WTC11 (cell line): ENCODE data around the gene FBXO7. TPM values are rescaled to one million over a fixed set of nuclear protein-coding genes. Genes with fewer than 3 reads are reported as not detected.

ENCODE experiments used
- ATAC-seq: fragments of 200-7000 bp; cut with Tn5 transposase; 2 replicates; pipeline ENCODE4 v1.10.0; 2021; ENCODE audit warnings: mild to moderate bottlenecking, moderate library complexity
- CTCF ChIA-PET: fragments of 300-600 bp; sonication (Branson Sonifier 250); formaldehyde crosslinking; loops from one replicate; lab custom pipeline; 2021; ENCODE audit warnings: antibody characterized with exemption; lab: Charles Lee
- POLR2A ChIA-PET: fragments of 350-600 bp; sonication (Branson Sonifier 250); formaldehyde crosslinking; loops from one replicate; lab custom pipeline; 2021; ENCODE audit warnings: antibody characterized with exemption; lab: Charles Lee
- DNase-seq: peaks from one replicate; pipeline ENCODE4 v3.0.0; 2021; ENCODE audit warnings: low spot score
- H3K27ac Mint-ChIP-seq: 2 replicates; pipeline ENCODE4 v1.8.0; 2021; ENCODE audit warnings: mixed read lengths
- H3K27me3 Mint-ChIP-seq: 2 replicates; pipeline ENCODE4 v1.8.0; 2021; ENCODE audit warnings: low read depth, mild to moderate bottlenecking, moderate library complexity, mixed read lengths
- H3K36me3 Mint-ChIP-seq: 2 replicates; pipeline ENCODE4 v1.8.0; 2021; ENCODE audit warnings: mixed read lengths
- H3K4me1 Mint-ChIP-seq: 2 replicates; pipeline ENCODE4 v1.8.0; 2022; ENCODE audit warnings: mixed read lengths
- H3K4me3 Mint-ChIP-seq: 2 replicates; pipeline ENCODE4 v1.8.0; 2021; ENCODE audit warnings: mild to moderate bottlenecking, moderate library complexity, mixed read lengths
- H3K9me3 Mint-ChIP-seq: 2 replicates; pipeline ENCODE4 v1.8.0; 2021; ENCODE audit warnings: mixed read lengths
- ARID4B ChIP-seq: sonication (generic); formaldehyde crosslinking; IDR thresholded peaks from 2 replicates; pipeline ENCODE4 v1.8.0; 2023; ENCODE audit warnings: missing genetic modification reagents, mild to moderate bottlenecking, borderline replicate concordance
- ATF2 ChIP-seq: sonication (generic); formaldehyde crosslinking; IDR thresholded peaks from 2 replicates; pipeline ENCODE4 v1.8.1; 2022; ENCODE audit warnings: low read depth, missing genetic modification reagents, borderline replicate concordance
- GTF2I ChIP-seq: fragments of 250-450 bp; sonication (Bioruptor Pico); conservative IDR thresholded peaks from 2 replicates; pipeline ENCODE4 v1.4.0; 2021; ENCODE audit warnings: mild to moderate bottlenecking
- HMGA2 ChIP-seq: fragments of 250-450 bp; sonication (Bioruptor Pico); IDR thresholded peaks from 2 replicates; pipeline ENCODE4 v1.4.0; 2021; ENCODE audit warnings: mild to moderate bottlenecking, moderate library complexity
- MAX ChIP-seq: sonication (generic); formaldehyde crosslinking; IDR thresholded peaks from 2 replicates; pipeline ENCODE4 v1.8.0; 2022; ENCODE audit warnings: mild to moderate bottlenecking, missing genetic modification reagents
- MYBL2 ChIP-seq: sonication (generic); formaldehyde crosslinking; IDR thresholded peaks from 2 replicates; pipeline ENCODE4 v1.8.1; 2023; ENCODE audit warnings: mild to moderate bottlenecking, moderate library complexity, missing genetic modification reagents
- NFYB ChIP-seq: sonication (generic); formaldehyde crosslinking; conservative IDR thresholded peaks from 2 replicates; pipeline ENCODE4 v1.8.0; 2022; ENCODE audit warnings: low read depth, missing genetic modification reagents
- NR1H2 ChIP-seq: sonication (generic); formaldehyde crosslinking; IDR thresholded peaks from 2 replicates; pipeline ENCODE4 v1.9.0; 2021; ENCODE audit warnings: mild to moderate bottlenecking, moderate library complexity, missing genetic modification reagents
- PRRX2 ChIP-seq: fragments of 250-450 bp; sonication (Bioruptor Pico); IDR thresholded peaks from 2 replicates; pipeline ENCODE4 v1.8.0; 2021; ENCODE audit warnings: mild to moderate bottlenecking
- SP1 ChIP-seq: sonication (generic); formaldehyde crosslinking; conservative IDR thresholded peaks from 2 replicates; pipeline ENCODE4 v1.8.1; 2022; ENCODE audit warnings: missing genetic modification reagents
- TP53 ChIP-seq: sonication (generic); formaldehyde crosslinking; IDR thresholded peaks from 2 replicates; pipeline ENCODE4 v1.8.1; 2023; ENCODE audit warnings: mild to moderate bottlenecking, missing genetic modification reagents
- ZBTB21 ChIP-seq: sonication (generic); formaldehyde crosslinking; IDR thresholded peaks from 2 replicates; pipeline ENCODE4 v1.8.1; 2023; ENCODE audit warnings: mild to moderate bottlenecking, missing genetic modification reagents, borderline replicate concordance
- ZNF232 ChIP-seq: sonication (generic); formaldehyde crosslinking; IDR thresholded peaks from 2 replicates; pipeline ENCODE4 v1.8.0; 2022; ENCODE audit warnings: mild to moderate bottlenecking, missing genetic modification reagents
- ZNF263 ChIP-seq: sonication (generic); formaldehyde crosslinking; IDR thresholded peaks from 2 replicates; pipeline ENCODE4 v1.8.1; 2022; ENCODE audit warnings: low read depth, mild to moderate bottlenecking, moderate library complexity, missing genetic modification reagents
- total RNA-seq: library from RNA; stranded (reverse); gene quantifications from 3 replicates; pipeline ENCODE4 v1.2.3, GENCODE V29; 2021
- TF ChIP-seq, protein P1 (sequence below): sonication (generic); formaldehyde crosslinking; IDR thresholded peaks from 2 replicates; pipeline ENCODE4 v1.8.1; 2023; ENCODE audit warnings: mild to moderate bottlenecking, missing genetic modification reagents, moderate library complexity
- TF ChIP-seq, protein P2 (sequence below): sonication (generic); formaldehyde crosslinking; IDR thresholded peaks from 2 replicates; pipeline ENCODE4 v1.8.1; 2023; ENCODE audit warnings: mild to moderate bottlenecking, moderate library complexity, missing genetic modification reagents
- TF ChIP-seq, protein P3 (sequence below): sonication (generic); formaldehyde crosslinking; IDR thresholded peaks from 2 replicates; pipeline ENCODE4 v1.8.1; 2022; ENCODE audit warnings: mild to moderate bottlenecking, missing genetic modification reagents, moderate library complexity, borderline replicate concordance
- TF ChIP-seq, protein P4 (sequence below): sonication (generic); formaldehyde crosslinking; IDR thresholded peaks from 2 replicates; pipeline ENCODE4 v1.8.0; 2022; ENCODE audit warnings: mild to moderate bottlenecking, missing genetic modification reagents

The FBXO7 gene
- total RNA-seq, 1 experiment from 2014 or later = 59.4 TPM

DNA sequence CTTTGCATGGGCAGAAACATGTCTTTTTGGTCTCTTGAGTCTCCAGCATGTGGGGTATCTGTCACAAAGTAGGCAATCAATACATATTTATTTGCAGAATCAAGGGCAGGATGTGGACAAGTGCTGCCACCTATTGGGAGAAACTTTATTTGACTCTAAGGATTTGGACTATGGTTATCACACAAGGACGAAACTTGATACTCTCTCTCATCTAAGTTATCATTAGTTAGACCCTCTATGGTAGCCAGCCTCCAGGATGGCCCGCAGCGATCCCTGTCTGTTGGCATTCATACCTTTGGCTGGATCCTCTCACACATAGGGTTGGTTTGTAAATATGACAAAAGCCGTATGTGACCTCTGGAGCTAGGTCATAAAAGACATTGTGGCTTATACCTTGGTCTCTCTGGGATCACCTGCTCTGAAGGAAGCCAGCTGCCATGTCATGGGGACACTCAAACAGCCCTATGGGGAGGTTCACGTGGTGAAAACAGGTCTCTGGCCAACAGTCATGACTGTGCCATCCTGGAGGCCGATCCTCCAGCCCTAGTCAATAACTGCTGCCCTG is 1.1 kb upstream of the FBXO7 start (continued):
- no peak for TF ChIP-seq ARID4B (CRISPR knock-in tag)
- TF ChIP-seq, protein P1, sequence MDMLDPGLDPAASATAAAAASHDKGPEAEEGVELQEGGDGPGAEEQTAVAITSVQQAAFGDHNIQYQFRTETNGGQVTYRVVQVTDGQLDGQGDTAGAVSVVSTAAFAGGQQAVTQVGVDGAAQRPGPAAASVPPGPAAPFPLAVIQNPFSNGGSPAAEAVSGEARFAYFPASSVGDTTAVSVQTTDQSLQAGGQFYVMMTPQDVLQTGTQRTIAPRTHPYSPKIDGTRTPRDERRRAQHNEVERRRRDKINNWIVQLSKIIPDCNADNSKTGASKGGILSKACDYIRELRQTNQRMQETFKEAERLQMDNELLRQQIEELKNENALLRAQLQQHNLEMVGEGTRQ (CRISPR knock-in tag) = no peak
- TF ChIP-seq GTF2I (CRISPR knock-in tag) = no peak
- TF ChIP-seq, protein P2, sequence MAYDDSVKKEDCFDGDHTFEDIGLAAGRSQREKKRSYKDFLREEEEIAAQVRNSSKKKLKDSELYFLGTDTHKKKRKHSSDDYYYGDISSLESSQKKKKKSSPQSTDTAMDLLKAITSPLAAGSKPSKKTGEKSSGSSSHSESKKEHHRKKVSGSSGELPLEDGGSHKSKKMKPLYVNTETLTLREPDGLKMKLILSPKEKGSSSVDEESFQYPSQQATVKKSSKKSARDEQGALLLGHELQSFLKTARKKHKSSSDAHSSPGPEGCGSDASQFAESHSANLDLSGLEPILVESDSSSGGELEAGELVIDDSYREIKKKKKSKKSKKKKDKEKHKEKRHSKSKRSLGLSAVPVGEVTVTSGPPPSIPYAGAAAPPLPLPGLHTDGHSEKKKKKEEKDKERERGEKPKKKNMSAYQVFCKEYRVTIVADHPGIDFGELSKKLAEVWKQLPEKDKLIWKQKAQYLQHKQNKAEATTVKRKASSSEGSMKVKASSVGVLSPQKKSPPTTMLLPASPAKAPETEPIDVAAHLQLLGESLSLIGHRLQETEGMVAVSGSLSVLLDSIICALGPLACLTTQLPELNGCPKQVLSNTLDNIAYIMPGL (CRISPR knock-in tag) = no peak
- no peak for TF ChIP-seq MYBL2 (CRISPR knock-in tag)
- TF ChIP-seq SP1 (CRISPR knock-in tag) = no peak

- ChIA-PET POLR2A (interaction anchor here (1.0 kb wide), 1 partner anchor 11 kb away, joined by 3 read pairs; no protein-coding TSS in a partner anchor), CTCF (interaction anchor here (0.6 to 1.9 kb wide), 8 partner anchors 25 to 1175 kb away, joined by 3 to 8 read pairs (median 4); partner anchors contain the start of gene SYN3)
- Mint-ChIP-seq H3K36me3 (no peaks in the 10 kb centered on the region), H3K27ac (peak overlapping the region; percentile 87; the same call in 1 of the 2 replicates), H3K4me1 (peaks cover 8% of the 10 kb centered on the region), H3K9me3 (no peaks in the 10 kb centered on the region), H3K27me3 (no peaks in the 10 kb centered on the region; the same call in 1 of the 2 replicates), H3K4me3 (peak overlapping the region; percentile 97)
- no peak for DNase-seq
- TF ChIP-seq MYBL2 (CRISPR knock-in tag) (no peak), PRRX2 (CRISPR knock-in tag) (no peak), NFYB (CRISPR knock-in tag) (no peak)
- ATAC-seq = no peak
Observed at GRCh38 chr22:32475468-32476010, 928 bp downstream of the FBXO7 start.

DNA sequence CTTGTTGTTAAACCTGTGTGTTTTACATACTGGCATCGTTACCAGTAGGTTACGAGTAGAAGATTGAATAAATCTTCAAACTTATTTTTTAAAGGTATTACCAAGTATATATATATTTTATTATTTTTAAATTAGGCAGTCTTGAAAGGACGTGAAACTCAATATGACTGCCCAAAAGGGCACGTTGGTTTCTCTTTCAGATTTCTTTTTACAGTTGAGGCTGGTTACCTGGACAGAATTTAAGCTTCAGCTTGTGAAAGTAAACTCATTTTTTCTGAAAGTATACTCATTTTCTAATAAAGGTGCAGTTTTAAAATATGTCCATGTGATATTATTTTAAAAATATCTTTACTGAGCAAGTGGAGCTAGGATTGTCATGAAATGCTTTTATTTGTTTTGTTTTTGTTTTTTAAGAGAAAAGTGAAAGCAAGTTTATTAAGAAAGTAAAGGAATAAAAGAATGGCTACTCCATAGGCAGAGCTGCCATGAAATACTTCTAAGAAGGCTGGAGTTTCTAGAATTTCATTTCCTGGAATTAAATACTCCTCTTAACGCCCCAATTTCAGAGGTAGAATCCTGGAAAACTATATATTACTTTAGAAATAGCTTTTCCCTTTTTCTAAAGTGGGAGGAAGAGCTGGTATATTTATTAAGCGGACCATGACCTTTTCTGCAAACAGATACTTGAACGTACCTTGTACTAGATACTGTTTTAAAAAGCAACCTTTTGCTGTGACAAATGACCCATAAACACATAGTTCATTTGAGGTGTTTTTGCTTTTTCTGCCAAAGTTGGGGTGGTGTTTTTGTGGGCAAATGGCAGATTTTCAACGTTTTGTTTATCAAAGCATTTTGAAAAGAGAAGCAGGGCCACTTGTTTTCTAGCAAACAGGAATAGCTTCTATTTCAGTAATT is 1.9 kb downstream of the FBXO7 start:
- no peaks in the 10 kb centered on the region; the same call in 1 of the 2 replicates for H3K27me3 Mint-ChIP-seq
- ChIA-PET CTCF (interaction anchor here (0.9 to 1.9 kb wide), 4 partner anchors 9 to 320 kb away, joined by 3 to 4 read pairs (median 4); no protein-coding TSS in a partner anchor), POLR2A (interaction anchor here (0.5 kb wide), 1 partner anchor 217 kb away, joined by 3 read pairs; no protein-coding TSS in a partner anchor)
- ATAC-seq (no peak), DNase-seq (no peak)
- peaks cover 8% of the 10 kb centered on the region for H3K4me1 Mint-ChIP-seq
- H3K9me3 Mint-ChIP-seq = no peaks in the 10 kb centered on the region
- no peaks in the 10 kb centered on the region for H3K36me3 Mint-ChIP-seq
- H3K27ac Mint-ChIP-seq = no peak overlapping the region
- peak overlapping the region; percentile 97 for H3K4me3 Mint-ChIP-seq
- TF ChIP-seq, protein P3, sequence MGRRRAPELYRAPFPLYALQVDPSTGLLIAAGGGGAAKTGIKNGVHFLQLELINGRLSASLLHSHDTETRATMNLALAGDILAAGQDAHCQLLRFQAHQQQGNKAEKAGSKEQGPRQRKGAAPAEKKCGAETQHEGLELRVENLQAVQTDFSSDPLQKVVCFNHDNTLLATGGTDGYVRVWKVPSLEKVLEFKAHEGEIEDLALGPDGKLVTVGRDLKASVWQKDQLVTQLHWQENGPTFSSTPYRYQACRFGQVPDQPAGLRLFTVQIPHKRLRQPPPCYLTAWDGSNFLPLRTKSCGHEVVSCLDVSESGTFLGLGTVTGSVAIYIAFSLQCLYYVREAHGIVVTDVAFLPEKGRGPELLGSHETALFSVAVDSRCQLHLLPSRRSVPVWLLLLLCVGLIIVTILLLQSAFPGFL (CRISPR knock-in tag) = no peak
- no peak for TF ChIP-seq NR1H2 (CRISPR knock-in tag)
- no peak for TF ChIP-seq MAX
- TF ChIP-seq ZNF263 (CRISPR knock-in tag) = no peak
- TF ChIP-seq HMGA2 (CRISPR knock-in tag) = no peak
- TF ChIP-seq ZNF232 = no peak
- no peak for TF ChIP-seq TP53 (CRISPR knock-in tag)
- TF ChIP-seq ATF2 (CRISPR knock-in tag) = no peak
- TF ChIP-seq, protein P4, sequence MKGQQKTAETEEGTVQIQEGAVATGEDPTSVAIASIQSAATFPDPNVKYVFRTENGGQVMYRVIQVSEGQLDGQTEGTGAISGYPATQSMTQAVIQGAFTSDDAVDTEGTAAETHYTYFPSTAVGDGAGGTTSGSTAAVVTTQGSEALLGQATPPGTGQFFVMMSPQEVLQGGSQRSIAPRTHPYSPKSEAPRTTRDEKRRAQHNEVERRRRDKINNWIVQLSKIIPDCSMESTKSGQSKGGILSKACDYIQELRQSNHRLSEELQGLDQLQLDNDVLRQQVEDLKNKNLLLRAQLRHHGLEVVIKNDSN (CRISPR knock-in tag) = no peak
- TF ChIP-seq SP1 (CRISPR knock-in tag) = no peak
- no peak for TF ChIP-seq ZBTB21 (CRISPR knock-in tag)
